ENCODE data around the gene C12orf50. TPM values are rescaled to one million over a fixed set of nuclear protein-coding genes. Genes with fewer than 3 reads are reported as not detected.

C12orf50 gene
- total and polyA plus RNA-seq, 2 experiments from 2014 or later: not detected

DNA sequence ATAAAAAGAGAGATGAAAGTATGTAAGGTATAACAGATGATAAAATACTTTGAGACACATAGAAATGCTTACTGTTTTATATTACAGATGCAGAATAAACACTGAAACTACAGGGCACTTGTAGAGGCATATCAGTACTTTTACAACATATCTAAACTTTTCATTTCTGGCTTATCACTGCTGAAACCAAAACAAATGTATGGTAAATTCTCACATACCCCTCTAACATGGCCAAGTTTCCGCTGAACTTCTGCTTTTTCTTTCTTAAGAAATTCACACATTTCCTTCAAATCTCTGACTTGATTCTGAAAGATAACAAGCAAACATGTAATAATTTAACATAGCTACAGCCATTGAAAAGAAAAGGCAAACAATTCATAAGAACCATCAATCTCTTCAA, 33.3 kb upstream of the C12orf50 start:
- H3K36me3 ChIP-seq (replicated peaks; ENCODE audit: insufficient read depth, low read depth): no peaks in the 10 kb centered on the region
- 100% methylated on average over 1 of the region's 1 CpG for WGBS (ENCODE audit: low lambda C conversion rate, missing lambda C conversion rate)

DNA sequence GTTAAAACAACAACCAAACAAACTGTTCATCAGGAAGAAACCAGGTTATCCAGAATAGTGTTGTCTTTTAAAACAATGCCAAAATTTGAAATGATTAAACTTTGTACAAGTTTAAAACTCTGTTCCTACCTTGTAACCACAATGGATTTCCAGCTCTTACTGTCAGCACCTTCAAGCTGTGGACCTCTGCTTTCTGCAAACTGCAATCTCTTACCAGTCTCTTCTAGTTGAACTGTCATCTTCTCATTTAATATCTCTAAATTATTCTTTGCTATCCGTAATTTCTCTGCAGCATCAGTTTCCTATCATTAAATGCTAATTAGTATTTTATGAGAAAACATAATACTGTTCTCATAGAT, 29.5 kb upstream of the C12orf50 start:
- Histone ChIP-seq H4K20me1 (ENCODE audit: insufficient read depth, poor library complexity, severe bottlenecking) (no peaks in the 10 kb centered on the region), H3K27me3 (no peaks in the 10 kb centered on the region), H3K79me2 (no peaks in the 10 kb centered on the region), H3K9me3 (ENCODE audit: low read depth) (no peaks in the 10 kb centered on the region), H3K36me3 (replicated peaks; ENCODE audit: insufficient read depth, low read depth) (no peaks in the 10 kb centered on the region), H3K9me2 (replicated peaks; ENCODE audit: insufficient read depth) (no peaks in the 10 kb centered on the region), H3K27ac (no peak overlapping the region), H3K4me1 (ENCODE audit: insufficient read depth) (no peaks in the 10 kb centered on the region), H3K4me2 (no peak overlapping the region), H3K4me3 (no peak overlapping the region), H2AFZ (no peak overlapping the region)
- TF ChIP-seq EZH2 (IDR thresholded peaks at IDR 0.05; ENCODE audit: borderline replicate concordance): no peak
- no peak for TF ChIP-seq EZH2phosphoT487 (IDR thresholded peaks at IDR 0.05; ENCODE audit: low read depth, severe bottlenecking, unreplicated experiment)
- TF ChIP-seq, protein P1, sequence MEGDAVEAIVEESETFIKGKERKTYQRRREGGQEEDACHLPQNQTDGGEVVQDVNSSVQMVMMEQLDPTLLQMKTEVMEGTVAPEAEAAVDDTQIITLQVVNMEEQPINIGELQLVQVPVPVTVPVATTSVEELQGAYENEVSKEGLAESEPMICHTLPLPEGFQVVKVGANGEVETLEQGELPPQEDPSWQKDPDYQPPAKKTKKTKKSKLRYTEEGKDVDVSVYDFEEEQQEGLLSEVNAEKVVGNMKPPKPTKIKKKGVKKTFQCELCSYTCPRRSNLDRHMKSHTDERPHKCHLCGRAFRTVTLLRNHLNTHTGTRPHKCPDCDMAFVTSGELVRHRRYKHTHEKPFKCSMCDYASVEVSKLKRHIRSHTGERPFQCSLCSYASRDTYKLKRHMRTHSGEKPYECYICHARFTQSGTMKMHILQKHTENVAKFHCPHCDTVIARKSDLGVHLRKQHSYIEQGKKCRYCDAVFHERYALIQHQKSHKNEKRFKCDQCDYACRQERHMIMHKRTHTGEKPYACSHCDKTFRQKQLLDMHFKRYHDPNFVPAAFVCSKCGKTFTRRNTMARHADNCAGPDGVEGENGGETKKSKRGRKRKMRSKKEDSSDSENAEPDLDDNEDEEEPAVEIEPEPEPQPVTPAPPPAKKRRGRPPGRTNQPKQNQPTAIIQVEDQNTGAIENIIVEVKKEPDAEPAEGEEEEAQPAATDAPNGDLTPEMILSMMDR (IDR thresholded peaks at IDR 0.05; ENCODE audit: poor library complexity): no peak
- DNase-seq (ENCODE audit: low spot score): no peak
- WGBS (ENCODE audit: low lambda C conversion rate, missing lambda C conversion rate): 100% methylated on average over 1 of the region's 1 CpG

More for the DNA sequence above, 33.3 kb upstream of the C12orf50 start:
- Histone ChIP-seq H3K27ac (no peak overlapping the region), H3K4me3 (no peak overlapping the region), H3K27me3 (no peaks in the 10 kb centered on the region), H4K20me1 (ENCODE audit: insufficient read depth, poor library complexity, severe bottlenecking) (no peaks in the 10 kb centered on the region), H3K9me2 (replicated peaks; ENCODE audit: insufficient read depth) (no peaks in the 10 kb centered on the region), H2AFZ (no peak overlapping the region), H3K9me3 (ENCODE audit: low read depth) (no peaks in the 10 kb centered on the region), H3K79me2 (no peaks in the 10 kb centered on the region), H3K4me2 (no peak overlapping the region), H3K4me1 (ENCODE audit: insufficient read depth) (no peaks in the 10 kb centered on the region)
- TF ChIP-seq, protein P1 (IDR thresholded peaks at IDR 0.05; ENCODE audit: poor library complexity): no peak
- TF ChIP-seq EZH2phosphoT487 (IDR thresholded peaks at IDR 0.05; ENCODE audit: low read depth, severe bottlenecking, unreplicated experiment) (no peak), EZH2 (IDR thresholded peaks at IDR 0.05; ENCODE audit: borderline replicate concordance) (no peak)
- no peak for DNase-seq (ENCODE audit: low spot score)

- H4K20me1 ChIP-seq (ENCODE audit: insufficient read depth, poor library complexity, severe bottlenecking): no peaks in the 10 kb centered on the region
Measured at GRCh38 chr12:88057994-88058718, 29.0 kb upstream of the C12orf50 start.

More at GRCh38 chr12:88057994-88058718, 29.0 kb upstream of the C12orf50 start:
- H3K27me3 ChIP-seq: no peaks in the 10 kb centered on the region
- H3K9me3 ChIP-seq (ENCODE audit: low read depth): no peaks in the 10 kb centered on the region
- no peaks in the 10 kb centered on the region for H3K36me3 ChIP-seq (replicated peaks; ENCODE audit: insufficient read depth, low read depth)
- no peak overlapping the region for H3K27ac ChIP-seq
- no peaks in the 10 kb centered on the region for H3K9me2 ChIP-seq (replicated peaks; ENCODE audit: insufficient read depth)
- H3K79me2 ChIP-seq: no peaks in the 10 kb centered on the region
- no peak overlapping the region for H2AFZ ChIP-seq
- 93% methylated on average over 4 of the region's 4 CpGs for whole genome bisulfite sequencing (ENCODE audit: low lambda C conversion rate, missing lambda C conversion rate)
- no peak overlapping the region for H3K4me3 ChIP-seq
- no peak for DNase-seq (ENCODE audit: low spot score)
- no peak overlapping the region for H3K4me2 ChIP-seq
- TF ChIP-seq EZH2phosphoT487 (IDR thresholded peaks at IDR 0.05; ENCODE audit: low read depth, severe bottlenecking, unreplicated experiment) (no peak), EZH2 (IDR thresholded peaks at IDR 0.05; ENCODE audit: borderline replicate concordance) (no peak)
- TF ChIP-seq, protein P1 (IDR thresholded peaks at IDR 0.05; ENCODE audit: poor library complexity): no peak
- no peaks in the 10 kb centered on the region for H3K4me1 ChIP-seq (ENCODE audit: insufficient read depth)
